OCI-LY7 (cell line): ENCODE measurements around the gene MKS1. TPM values are rescaled to one million over a fixed set of nuclear protein-coding genes. Genes with fewer than 3 reads are reported as not detected.

Experiments used
- BruUV-seq: library from RNA; stranded (reverse); fragments of 400-500 nt; replicated peaks from 2 replicates; lab custom pipeline; 2021; lab: Mats Ljungman, UMichigan
- CTCF ChIA-PET: fragments of 300-600 bp; sonication (Branson Sonifier 250); formaldehyde crosslinking; loops from one replicate; lab custom pipeline; 2022; ENCODE audit warnings: antibody characterized with exemption; ENCODE audit not compliant: unreplicated experiment; lab: Charles Lee
- POLR2A ChIA-PET: fragments of 300-600 bp; sonication (Branson Sonifier 250); formaldehyde crosslinking; loops from one replicate; lab custom pipeline; 2022; ENCODE audit warnings: antibody characterized with exemption; lab: Charles Lee
- DNase-seq: peaks from one replicate; pipeline ENCODE4 v3.0.0-alpha.2; 2015; ENCODE audit warnings: low spot score
- H2AFZ ChIP-seq: fragments of 200-600 bp; sonication (generic), shearing (Covaris generic); 2 replicates; pipeline ENCODE4 v1.6.1; 2014; ENCODE audit warnings: mild to moderate bottlenecking, antibody characterized with exemption, low read length, moderate library complexity
- H3K27ac ChIP-seq: fragments of 200-600 bp; sonication (generic); 2 replicates; pipeline ENCODE4 v1.5.1; 2014; ENCODE audit warnings: mixed run types, low read depth, mild to moderate bottlenecking, moderate library complexity, low read length, inconsistent platforms; ENCODE audit not compliant: poor library complexity, severe bottlenecking
- H3K36me3 ChIP-seq: fragments of 200-600 bp; sonication (generic); 2 replicates; pipeline ENCODE4 v1.6.1; 2014; ENCODE audit warnings: mild to moderate bottlenecking, antibody characterized with exemption, low read length, moderate library complexity, mixed read lengths; ENCODE audit not compliant: insufficient read depth
- H3K4me1 ChIP-seq: fragments of 200-600 bp; sonication (generic); 2 replicates; pipeline ENCODE4 v1.5.1; 2014; ENCODE audit warnings: mild to moderate bottlenecking, low read length; ENCODE audit not compliant: insufficient read depth, poor library complexity, severe bottlenecking
- H3K4me2 ChIP-seq: fragments of 200-600 bp; sonication (generic); 2 replicates; pipeline ENCODE4 v1.6.1; 2014; ENCODE audit warnings: mild to moderate bottlenecking, low read length
- H3K4me3 ChIP-seq: fragments of 200-600 bp; sonication (generic); 2 replicates; pipeline ENCODE4 v1.5.1; 2014; ENCODE audit warnings: mild to moderate bottlenecking, low read depth, low read length; ENCODE audit not compliant: poor library complexity, severe bottlenecking
- H3K79me2 ChIP-seq: fragments of 200-600 bp; sonication (generic); 2 replicates; pipeline ENCODE4 v1.6.1; 2016; ENCODE audit warnings: low read depth, mild to moderate bottlenecking, low read length, moderate library complexity, mixed read lengths; ENCODE audit not compliant: insufficient read depth
- H3K9me2 ChIP-seq: fragments of 200-600 bp; sonication (generic); 2 replicates; pipeline ENCODE4 v1.6.1; 2016; ENCODE audit warnings: mild to moderate bottlenecking, low read length, mixed read lengths; ENCODE audit not compliant: insufficient read depth
- H3K9me3 ChIP-seq: fragments of 200-600 bp; sonication (generic); 2 replicates; pipeline ENCODE4 v1.6.1; 2014; ENCODE audit warnings: mild to moderate bottlenecking, mixed run types, low read length, mixed read lengths
- H4K20me1 ChIP-seq: fragments of 200-600 bp; sonication (generic); 2 replicates; pipeline ENCODE4 v1.6.1; 2014; ENCODE audit warnings: mild to moderate bottlenecking, antibody characterized with exemption, low read length, moderate library complexity, mixed read lengths; ENCODE audit not compliant: insufficient read depth
- CTCF ChIP-seq: fragments of 200-600 bp; sonication (generic); conservative IDR thresholded peaks from 2 replicates; pipeline ENCODE4 v1.5.1; 2014; ENCODE audit warnings: mild to moderate bottlenecking, antibody characterized with exemption, low read length, moderate library complexity, mixed read lengths
- EZH2phosphoT487 ChIP-seq: fragments of 200-600 bp; sonication (generic); IDR thresholded peaks from 2 replicates; pipeline ENCODE4 v1.6.1; 2018; ENCODE audit warnings: low read depth, borderline replicate concordance, mild to moderate bottlenecking, mixed run types, antibody characterized with exemption, low read length, moderate library complexity, mixed read lengths
- intact Hi-C: fragments of 100-400 bp; cut with micrococcal nuclease; formaldehyde crosslinking; loops from one replicate; pipeline ENCODE4 v1.10.0; 2022; ENCODE audit not compliant: unreplicated experiment
- total RNA-seq, 2 experiments: library from RNA; depleted of rRNA in 1 of 2; stranded (reverse); fragments of >200 nt in 1 of 2; shearing (Covaris generic) in 1 of 2; gene quantifications; 2 replicates each; pipeline ENCODE4 v1.2.3, GENCODE V29; 2014 to 2022

MKS1 gene
- total RNA-seq, 2 experiments from 2014 or later: 0.69 to 26.9 TPM

- BruUV-seq: no TSS peak
- ChIA-PET POLR2A (no interaction called here), CTCF (no interaction called here)
- Histone ChIP-seq H3K4me2 (no peak within 1 kb of the TSS), H3K79me2 (no peaks in the 10 kb centered on the region), H3K4me3 (no peak within 1 kb of the TSS), H3K36me3 (no peaks in the 10 kb centered on the region), H3K9me3 (no peaks in the 10 kb centered on the region), H4K20me1 (no peaks in the 10 kb centered on the region), H3K9me2 (no peaks in the 10 kb centered on the region), H3K4me1 (no peaks in the 10 kb centered on the region), H3K27ac (no peak within 1 kb of the TSS), H2AFZ (no peak within 1 kb of the TSS)
- TF ChIP-seq CTCF (no peak), EZH2phosphoT487 (no peak)
- DNase-seq: no peak
- intact Hi-C loops: no loop called here
Measured at GRCh38 chr17:58192612-58193011, 26.4 kb downstream of the MKS1 start, which contains the start of gene EPX. Gene EPX, plus strand, starts transcription at chr17:58192726. Its CDS starts 121 bp downstream, at chr17:58192847.

GRCh38 chr17:58191241-58191896, 27.7 kb downstream of the MKS1 start:
- POLR2A ChIA-PET: no interaction called here

More at GRCh38 chr17:58191241-58191896, 27.7 kb downstream of the MKS1 start:
- H3K27ac ChIP-seq: no peak overlapping the region
- CTCF ChIA-PET: no interaction called here
- no peak overlapping the region for H3K4me2 ChIP-seq
- TF ChIP-seq EZH2phosphoT487 (no peak), CTCF (no peak)
- DNase-seq: no peak
- H2AFZ ChIP-seq: no peak overlapping the region
- H3K79me2 ChIP-seq: no peaks in the 10 kb centered on the region
- H3K4me1 ChIP-seq: peaks cover 4% of the 10 kb centered on the region
- intact Hi-C loops: no loop called here
- no peaks in the 10 kb centered on the region for H3K9me2 ChIP-seq
- H3K4me3 ChIP-seq: no peak overlapping the region
- no peaks in the 10 kb centered on the region for H4K20me1 ChIP-seq
- H3K36me3 ChIP-seq: no peaks in the 10 kb centered on the region
- no peaks in the 10 kb centered on the region for H3K9me3 ChIP-seq
- no TSS peak for BruUV-seq
